Trophoblast cell (in vitro differentiated cells and primary cell): Measurements from ENCODE around the gene PHGDH.

Source experiments
- DNase-seq, 2 donors: peaks; one replicate each; pipeline ENCODE4 v3.0.0-alpha.2; 2016
- H2AFZ ChIP-seq: 2 replicates; pipeline ENCODE4 v1.6.1; 2013; ENCODE audit warnings: low read length, moderate library complexity, mild to moderate bottlenecking; ENCODE audit not compliant: insufficient read depth, poor library complexity
- H2AK5ac ChIP-seq: 2 replicates; pipeline ENCODE4 v1.6.1; 2013; ENCODE audit warnings: mild to moderate bottlenecking, low read length
- H2BK120ac ChIP-seq: 2 replicates; pipeline ENCODE4 v1.6.1; 2013; ENCODE audit warnings: low read length, mild to moderate bottlenecking, moderate library complexity; ENCODE audit not compliant: insufficient read depth, poor library complexity
- H2BK12ac ChIP-seq: 2 replicates; pipeline ENCODE4 v1.6.1; 2013; ENCODE audit warnings: mild to moderate bottlenecking, low read length, moderate library complexity
- H2BK5ac ChIP-seq: 2 replicates; pipeline ENCODE4 v1.6.1; 2013; ENCODE audit warnings: low read length, low read depth, moderate library complexity, mild to moderate bottlenecking; ENCODE audit not compliant: poor library complexity
- H3K14ac ChIP-seq: 2 replicates; pipeline ENCODE4 v1.6.1; 2013; ENCODE audit warnings: mild to moderate bottlenecking, low read length
- H3K18ac ChIP-seq: 2 replicates; pipeline ENCODE4 v1.6.1; 2013; ENCODE audit warnings: mild to moderate bottlenecking, low read length
- H3K23ac ChIP-seq: 2 replicates; pipeline ENCODE4 v1.6.1; 2013; ENCODE audit warnings: low read length
- H3K27ac ChIP-seq: 2 replicates; pipeline ENCODE4 v1.5.1; 2013; ENCODE audit warnings: low read depth, mild to moderate bottlenecking, inconsistent platforms, low read length, moderate library complexity
- H3K27me3 ChIP-seq: 2 replicates; pipeline ENCODE4 v1.6.1; 2013; ENCODE audit warnings: inconsistent platforms, mild to moderate bottlenecking, low read length, moderate library complexity; ENCODE audit not compliant: insufficient read depth
- H3K36me3 ChIP-seq, 2 experiments: 1 replicate in 1 of 2; 2 replicates in 1 of 2; pipeline ENCODE4 v1.6.1; 2013; ENCODE audit warnings: low read length in 2 of 2, mild to moderate bottlenecking in 2 of 2, moderate library complexity in 1 of 2; ENCODE audit not compliant: insufficient read depth in 2 of 2, control insufficient read depth in 1 of 2
- H3K4ac ChIP-seq: 2 replicates; pipeline ENCODE4 v1.6.1; 2013; ENCODE audit warnings: low read depth, mild to moderate bottlenecking, low read length, moderate library complexity
- H3K4me1 ChIP-seq, 2 experiments: 1 replicate in 1 of 2; 2 replicates in 1 of 2; pipeline ENCODE4 v1.6.1; 2013; ENCODE audit warnings: low read length in 2 of 2, mild to moderate bottlenecking in 2 of 2, moderate library complexity in 1 of 2; ENCODE audit not compliant: insufficient read depth in 2 of 2, control insufficient read depth in 1 of 2
- H3K4me2 ChIP-seq: 2 replicates; pipeline ENCODE4 v1.6.1; 2013; ENCODE audit warnings: inconsistent platforms, mild to moderate bottlenecking, low read length, moderate library complexity
- H3K4me3 ChIP-seq: 2 replicates; pipeline ENCODE4 v1.5.1; 2013; ENCODE audit warnings: mild to moderate bottlenecking, low read depth, low read length, inconsistent platforms
- H3K79me1 ChIP-seq: one replicate; pipeline ENCODE4 v1.6.1; 2013; ENCODE audit warnings: low read length
- H3K79me2 ChIP-seq: 2 replicates; pipeline ENCODE4 v1.6.1; 2013; ENCODE audit warnings: low read length, mild to moderate bottlenecking; ENCODE audit not compliant: control insufficient read depth, insufficient read depth, poor library complexity
- H3K9ac ChIP-seq: 2 replicates; pipeline ENCODE4 v1.6.1; 2013; ENCODE audit warnings: mild to moderate bottlenecking, low read length
- H3K9me3 ChIP-seq: 2 replicates; pipeline ENCODE4 v1.6.1; 2013; ENCODE audit warnings: low read depth, mild to moderate bottlenecking, control low read depth, inconsistent platforms, low read length; ENCODE audit not compliant: insufficient read depth
- H4K12ac ChIP-seq: 2 replicates; pipeline ENCODE4 v1.6.1; 2013; ENCODE audit warnings: low read depth, mild to moderate bottlenecking, low read length, moderate library complexity
- H4K8ac ChIP-seq: 2 replicates; pipeline ENCODE4 v1.6.1; 2013; ENCODE audit warnings: low read depth, mild to moderate bottlenecking, low read length, moderate library complexity
- H4K91ac ChIP-seq: one replicate; pipeline ENCODE4 v1.6.1; 2013; ENCODE audit warnings: low read depth, mild to moderate bottlenecking, low read length, moderate library complexity
- WGBS: extraction: QIAGEN DNeasy Blood & Tissue Kit; methylation state at CpG from one replicate; pipeline ENCODE4 v1.1.7; 2013; ENCODE audit warnings: missing lambda C conversion rate; ENCODE audit not compliant: insufficient read length, insufficient coverage; ENCODE audit errors: extremely low coverage; 5-methylcytosine and 5-hydroxymethylcytosine counted together

Gene PHGDH

DNA sequence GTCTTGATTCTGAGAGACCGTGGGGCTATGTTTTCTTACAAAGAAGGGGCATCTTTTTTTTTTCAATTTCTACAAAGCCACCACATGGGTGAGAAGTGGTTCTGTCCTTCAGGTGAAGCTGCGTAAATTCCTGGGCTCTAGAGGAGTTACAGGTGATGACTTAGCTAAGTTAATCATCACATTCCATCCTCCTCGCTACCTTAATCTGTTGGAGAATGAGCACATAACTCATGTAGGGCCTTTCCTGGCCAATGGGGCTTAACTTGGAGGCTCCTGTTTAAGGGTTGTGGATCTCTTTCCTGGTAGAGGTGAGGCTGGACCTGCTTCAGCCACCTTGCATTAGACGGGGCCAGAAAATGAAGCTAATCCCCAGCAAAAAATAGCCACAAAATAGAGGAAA, 79.6 kb downstream of the PHGDH start:
- H3K4me3 ChIP-seq: no peak overlapping the region
- no peak overlapping the region for H3K23ac ChIP-seq
- no peak overlapping the region for H2BK12ac ChIP-seq
- H4K12ac ChIP-seq: no peak overlapping the region
- H2BK5ac ChIP-seq: no peak overlapping the region
- H3K4me2 ChIP-seq: no peak overlapping the region
- H3K27me3 ChIP-seq: no peaks in the 10 kb centered on the region
- no peak overlapping the region for H3K18ac ChIP-seq
- no peaks in the 10 kb centered on the region for H3K79me1 ChIP-seq
- peak in 1 of 2 donors; percentile 44 for DNase-seq
- H2AK5ac ChIP-seq: no peak overlapping the region
- H3K79me2 ChIP-seq: no peaks in the 10 kb centered on the region
- no peak overlapping the region for H3K9ac ChIP-seq
- H4K91ac ChIP-seq: no peak overlapping the region
- H3K4me1 ChIP-seq: no peaks in the 10 kb centered on the region
- H3K36me3 ChIP-seq: no peaks in the 10 kb centered on the region
- no peak overlapping the region for H2AFZ ChIP-seq
- no peak overlapping the region for H3K27ac ChIP-seq
- WGBS: no CpG with 5 or more reads among the region's 4 CpGs
- no peak overlapping the region for H3K14ac ChIP-seq
- H3K9me3 ChIP-seq: no peaks in the 10 kb centered on the region
- no peak overlapping the region for H2BK120ac ChIP-seq
- no peak overlapping the region for H3K4ac ChIP-seq
- no peak overlapping the region for H4K8ac ChIP-seq
